Measurements from ENCODE around the gene ZNF462.

DNA sequence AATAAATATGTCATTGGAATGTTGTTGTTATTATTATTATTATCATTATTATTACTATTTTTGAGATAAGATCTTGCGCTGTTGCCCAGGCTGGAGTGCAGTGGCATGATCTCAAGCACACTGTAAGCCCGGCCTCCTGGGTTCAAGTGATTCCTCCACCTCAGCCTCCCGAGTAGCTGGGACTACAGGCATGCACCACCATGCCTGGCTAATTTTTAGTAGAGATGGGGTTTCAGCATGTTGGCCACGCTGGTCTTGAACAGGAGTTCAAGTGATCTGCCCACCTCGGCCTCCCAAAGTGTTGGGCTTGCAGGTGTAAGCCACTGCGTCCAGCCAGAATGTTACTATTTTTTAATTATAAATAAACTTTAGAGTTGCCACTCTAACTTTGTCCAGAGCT, 14.4 kb downstream of the ZNF462 start:
- TF ChIP-seq, protein P1, sequence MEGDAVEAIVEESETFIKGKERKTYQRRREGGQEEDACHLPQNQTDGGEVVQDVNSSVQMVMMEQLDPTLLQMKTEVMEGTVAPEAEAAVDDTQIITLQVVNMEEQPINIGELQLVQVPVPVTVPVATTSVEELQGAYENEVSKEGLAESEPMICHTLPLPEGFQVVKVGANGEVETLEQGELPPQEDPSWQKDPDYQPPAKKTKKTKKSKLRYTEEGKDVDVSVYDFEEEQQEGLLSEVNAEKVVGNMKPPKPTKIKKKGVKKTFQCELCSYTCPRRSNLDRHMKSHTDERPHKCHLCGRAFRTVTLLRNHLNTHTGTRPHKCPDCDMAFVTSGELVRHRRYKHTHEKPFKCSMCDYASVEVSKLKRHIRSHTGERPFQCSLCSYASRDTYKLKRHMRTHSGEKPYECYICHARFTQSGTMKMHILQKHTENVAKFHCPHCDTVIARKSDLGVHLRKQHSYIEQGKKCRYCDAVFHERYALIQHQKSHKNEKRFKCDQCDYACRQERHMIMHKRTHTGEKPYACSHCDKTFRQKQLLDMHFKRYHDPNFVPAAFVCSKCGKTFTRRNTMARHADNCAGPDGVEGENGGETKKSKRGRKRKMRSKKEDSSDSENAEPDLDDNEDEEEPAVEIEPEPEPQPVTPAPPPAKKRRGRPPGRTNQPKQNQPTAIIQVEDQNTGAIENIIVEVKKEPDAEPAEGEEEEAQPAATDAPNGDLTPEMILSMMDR (IDR thresholded peaks at IDR 0.05), result no peak
- no peak for TF ChIP-seq POLR2A (IDR thresholded peaks at IDR 0.05)
